Esophagus squamous epithelium (tissue), 5 donors: Measurements from ENCODE around the gene RAPGEFL1. TPM values are rescaled to one million over a fixed set of nuclear protein-coding genes. Genes with fewer than 3 reads are reported as not detected.

ENCODE experiments used
- DNase-seq: peaks from one replicate; lab custom pipeline; 2025; lab: John Stamatoyannopoulos, UW
- H3K27ac ChIP-seq, 4 donors: fragments of 200-600 bp; sonication (generic); one replicate each; pipeline ENCODE4 v1.5.1; 2016 to 2019; ENCODE audit warnings: mild to moderate bottlenecking in 1 of 4
- H3K27me3 ChIP-seq, 4 donors: fragments of 200-600 bp; sonication (generic); 1 replicate in 3 of 4; 2 replicates in 1 of 4; pipeline versions ENCODE4 v1.5.1 to v1.6.0; 2017 to 2021; ENCODE audit warnings: antibody characterized with exemption in 1 of 4
- H3K36me3 ChIP-seq, 3 donors: fragments of 200-600 bp; sonication (generic); one replicate each; pipeline ENCODE4 v1.5.1; 2016 to 2019
- H3K4me1 ChIP-seq, 3 donors: fragments of 200-600 bp; sonication (generic); one replicate each; pipeline ENCODE4 v1.5.1; 2017 to 2019
- H3K4me3 ChIP-seq, 4 donors: fragments of 200-600 bp; sonication (generic); 1 replicate in 3 of 4; 2 replicates in 1 of 4; pipeline ENCODE4 v1.5.1; 2016 to 2019; ENCODE audit warnings: mild to moderate bottlenecking in 2 of 4, moderate library complexity in 1 of 4
- H3K9me3 ChIP-seq, 3 donors: fragments of 200-600 bp; sonication (generic); one replicate each; pipeline ENCODE4 v1.5.1; 2016 to 2019
- POLR2A ChIP-seq, 4 donors: fragments of 450-650 bp; IDR thresholded peaks; one replicate each; pipeline ENCODE4 v1.6.1; 2017; ENCODE audit warnings: antibody characterized with exemption in 4 of 4, mild to moderate bottlenecking in 4 of 4, moderate library complexity in 3 of 4
- whole genome bisulfite sequencing, 2 donors: methylation state at CpG; one replicate each; pipeline ENCODE4 v1.1.5; 2018; 5-methylcytosine and 5-hydroxymethylcytosine counted together
- intact Hi-C: fragments of 100-400 bp; cut with DNase I; formaldehyde crosslinking; loops from one replicate; pipeline ENCODE4 v1.15.0; 2022
- total RNA-seq, 4 donors: library from RNA; depleted of rRNA; stranded (reverse); fragments of >200 nt; gene quantifications; one replicate each; pipeline ENCODE4 v1.1.0, GENCODE V29; 2016
- TF ChIP-seq, protein P1 (sequence below), 6 experiments: fragments of 450-650 bp in 4 of 6; fragments of 200-600 bp in 2 of 6; sonication (generic) in 2 of 6; IDR thresholded peaks; one replicate each; pipeline ENCODE4 v1.5.1; 2016 to 2019; ENCODE audit warnings: antibody characterized with exemption in 6 of 6, mild to moderate bottlenecking in 4 of 6, moderate library complexity in 4 of 6
- donor health status: DM: yes; HTN: yes; CAD: no.

Gene RAPGEFL1
- total RNA-seq, 4 donors from 2014 or later, result 70.1 to 182 (median 144) TPM

- Histone ChIP-seq H3K27me3 (no peaks in the 10 kb centered on the region), H3K9me3 (no peaks in the 10 kb centered on the region), H3K27ac (peak overlapping the region in 1 of 4 donors; percentile 25), H3K36me3 (peaks cover 21 to 68% (median 32%) of the 10 kb centered on the region in 3 donors), H3K4me1 (peaks cover 4 to 41% (median 9%) of the 10 kb centered on the region in 3 donors), H3K4me3 (no peak overlapping the region)
- no peak for TF ChIP-seq POLR2A (IDR thresholded peaks at IDR 0.05)
- TF ChIP-seq, protein P1, sequence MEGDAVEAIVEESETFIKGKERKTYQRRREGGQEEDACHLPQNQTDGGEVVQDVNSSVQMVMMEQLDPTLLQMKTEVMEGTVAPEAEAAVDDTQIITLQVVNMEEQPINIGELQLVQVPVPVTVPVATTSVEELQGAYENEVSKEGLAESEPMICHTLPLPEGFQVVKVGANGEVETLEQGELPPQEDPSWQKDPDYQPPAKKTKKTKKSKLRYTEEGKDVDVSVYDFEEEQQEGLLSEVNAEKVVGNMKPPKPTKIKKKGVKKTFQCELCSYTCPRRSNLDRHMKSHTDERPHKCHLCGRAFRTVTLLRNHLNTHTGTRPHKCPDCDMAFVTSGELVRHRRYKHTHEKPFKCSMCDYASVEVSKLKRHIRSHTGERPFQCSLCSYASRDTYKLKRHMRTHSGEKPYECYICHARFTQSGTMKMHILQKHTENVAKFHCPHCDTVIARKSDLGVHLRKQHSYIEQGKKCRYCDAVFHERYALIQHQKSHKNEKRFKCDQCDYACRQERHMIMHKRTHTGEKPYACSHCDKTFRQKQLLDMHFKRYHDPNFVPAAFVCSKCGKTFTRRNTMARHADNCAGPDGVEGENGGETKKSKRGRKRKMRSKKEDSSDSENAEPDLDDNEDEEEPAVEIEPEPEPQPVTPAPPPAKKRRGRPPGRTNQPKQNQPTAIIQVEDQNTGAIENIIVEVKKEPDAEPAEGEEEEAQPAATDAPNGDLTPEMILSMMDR (IDR thresholded peaks at IDR 0.05), result no peak
- no peak for DNase-seq
- 93 to 94% methylated on average over 3 to 4 of the region's 4 CpGs for WGBS, 2 donors
- intact Hi-C loops, result no loop called here
Measured at GRCh38 chr17:40173091-40173777, 4.0 kb upstream of the RAPGEFL1 start.

GRCh38 chr17:40173778-40174135 is 3.5 kb upstream of the RAPGEFL1 start:
- TF ChIP-seq, protein P1 (IDR thresholded peaks at IDR 0.05), result no peak
- TF ChIP-seq POLR2A (IDR thresholded peaks at IDR 0.05), result no peak
- no peak overlapping the region for H3K4me3 ChIP-seq
- H3K27me3 ChIP-seq, result no peaks in the 10 kb centered on the region
- intact Hi-C loops, result no loop called here
- peak overlapping the region in 2 of 4 donors; percentile 25 to 95 for H3K27ac ChIP-seq
- 66 to 77% methylated on average over 2 to 3 of the region's 3 CpGs for WGBS, 2 donors
- H3K36me3 ChIP-seq, result peaks cover 21 to 63% (median 31%) of the 10 kb centered on the region in 3 donors
- DNase-seq, result no peak
- no peaks in the 10 kb centered on the region for H3K9me3 ChIP-seq
- H3K4me1 ChIP-seq, result peaks cover 4 to 36% (median 9%) of the 10 kb centered on the region in 3 donors

- TF ChIP-seq, protein P1 (IDR thresholded peaks at IDR 0.05), result no peak
- TF ChIP-seq POLR2A (IDR thresholded peaks at IDR 0.05), result no peak
- DNase-seq, result no peak
- Histone ChIP-seq H3K4me3 (no peak overlapping the region), H3K27me3 (no peaks in the 10 kb centered on the region), H3K36me3 (peaks cover 21 to 55% (median 26%) of the 10 kb centered on the region in 3 donors), H3K4me1 (peaks cover 4 to 42% (median 9%) of the 10 kb centered on the region in 3 donors), H3K27ac (peak overlapping the region in 2 of 4 donors; percentile 95 to 96), H3K9me3 (no peaks in the 10 kb centered on the region)
- WGBS, 2 donors, result 100% methylated on average over 1 of the region's 1 CpG
- intact Hi-C loops, result no loop called here
Measured at GRCh38 chr17:40174514-40174913, 2.8 kb upstream of the RAPGEFL1 start.

DNA sequence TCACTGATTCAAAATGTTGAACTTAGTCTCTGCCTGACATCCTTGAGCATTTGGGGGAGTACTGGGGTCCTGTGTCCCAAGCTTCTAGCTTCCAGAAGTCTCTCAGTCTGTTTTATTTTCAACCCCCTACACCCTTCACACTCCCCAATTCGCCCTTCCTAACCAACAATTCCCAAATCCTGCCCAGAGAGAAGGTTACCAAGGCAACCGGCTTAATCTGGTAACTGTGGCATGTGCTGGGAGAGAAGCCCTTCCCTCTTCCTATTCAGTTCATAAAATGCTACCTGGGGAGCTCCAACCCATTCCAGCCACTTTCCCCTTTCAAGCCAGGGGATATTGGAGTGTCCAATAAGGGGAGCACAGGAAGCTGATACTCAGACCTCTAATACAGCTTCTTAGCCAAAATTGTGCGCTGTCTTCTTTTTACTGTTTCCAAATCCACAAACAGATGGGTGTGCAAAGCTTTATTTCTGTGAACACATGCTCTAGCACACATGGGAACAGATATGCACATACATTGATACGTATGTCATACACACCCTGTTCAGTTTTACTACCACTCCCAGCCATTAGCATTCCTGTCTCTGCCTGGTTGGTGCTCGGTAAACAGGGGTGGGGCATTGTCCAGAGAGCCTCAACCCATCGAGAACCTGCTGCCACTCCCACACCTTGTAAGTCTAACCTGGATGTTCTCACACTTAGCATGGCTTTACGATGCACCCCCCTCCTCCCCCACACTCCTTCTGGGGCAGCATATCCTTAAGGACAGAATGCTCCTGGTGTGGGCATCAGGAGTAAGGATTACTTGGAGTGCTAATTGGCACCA is 1.1 kb upstream of the RAPGEFL1 start:
- no peaks in the 10 kb centered on the region for H3K9me3 ChIP-seq
- peaks cover 5 to 58% (median 9%) of the 10 kb centered on the region in 3 donors for H3K4me1 ChIP-seq
- H3K4me3 ChIP-seq, result peak overlapping the region in 3 of 4 donors; percentile 65 to 84 (median 77)
- no peak for TF ChIP-seq POLR2A (IDR thresholded peaks at IDR 0.05)
- TF ChIP-seq, protein P1 (IDR thresholded peaks at IDR 0.05), result no peak
- H3K27ac ChIP-seq, result peak overlapping the region; percentile 92 to 98 (median 96)
- H3K27me3 ChIP-seq, result no peaks in the 10 kb centered on the region
- peaks cover 7 to 39% (median 11%) of the 10 kb centered on the region in 3 donors for H3K36me3 ChIP-seq
- intact Hi-C loops, result no loop called here
- DNase-seq, result no peak
- 63 to 69% methylated on average over 7 of the region's 7 CpGs for WGBS, 2 donors

GRCh38 chr17:40176754-40177110 is 538 bp upstream of the RAPGEFL1 start:
- H3K4me1 ChIP-seq, result peaks cover 8 to 64% (median 14%) of the 10 kb centered on the region in 3 donors
- H3K27me3 ChIP-seq, result no peaks in the 10 kb centered on the region
- peak overlapping the region; percentile 92 to 98 (median 96) for H3K27ac ChIP-seq
- DNase-seq, result no peak
- peaks cover 2 to 39% (median 7%) of the 10 kb centered on the region in 3 donors for H3K36me3 ChIP-seq
- TF ChIP-seq POLR2A (IDR thresholded peaks at IDR 0.05), result peak in 1 of 4 donors; percentile 40
- TF ChIP-seq, protein P1 (IDR thresholded peaks at IDR 0.05), result no peak
- no peaks in the 10 kb centered on the region for H3K9me3 ChIP-seq
- intact Hi-C loops, result no loop called here
- 31 to 56% methylated on average over 1 to 2 of the region's 2 CpGs for WGBS, 2 donors
- H3K4me3 ChIP-seq, result peak overlapping the region; percentile 65 to 84 (median 76)
